HG03457 (cell line): Measurements from ENCODE around the gene ENPP7.

Source experiments
- ATAC-seq: cut with Tn5 transposase; IDR thresholded peaks from one replicate; pipeline ENCODE4 v1.9.1; 2021; ENCODE audit warnings: moderate number of reproducible peaks; ENCODE audit not compliant: unreplicated experiment

ENPP7 gene

DNA sequence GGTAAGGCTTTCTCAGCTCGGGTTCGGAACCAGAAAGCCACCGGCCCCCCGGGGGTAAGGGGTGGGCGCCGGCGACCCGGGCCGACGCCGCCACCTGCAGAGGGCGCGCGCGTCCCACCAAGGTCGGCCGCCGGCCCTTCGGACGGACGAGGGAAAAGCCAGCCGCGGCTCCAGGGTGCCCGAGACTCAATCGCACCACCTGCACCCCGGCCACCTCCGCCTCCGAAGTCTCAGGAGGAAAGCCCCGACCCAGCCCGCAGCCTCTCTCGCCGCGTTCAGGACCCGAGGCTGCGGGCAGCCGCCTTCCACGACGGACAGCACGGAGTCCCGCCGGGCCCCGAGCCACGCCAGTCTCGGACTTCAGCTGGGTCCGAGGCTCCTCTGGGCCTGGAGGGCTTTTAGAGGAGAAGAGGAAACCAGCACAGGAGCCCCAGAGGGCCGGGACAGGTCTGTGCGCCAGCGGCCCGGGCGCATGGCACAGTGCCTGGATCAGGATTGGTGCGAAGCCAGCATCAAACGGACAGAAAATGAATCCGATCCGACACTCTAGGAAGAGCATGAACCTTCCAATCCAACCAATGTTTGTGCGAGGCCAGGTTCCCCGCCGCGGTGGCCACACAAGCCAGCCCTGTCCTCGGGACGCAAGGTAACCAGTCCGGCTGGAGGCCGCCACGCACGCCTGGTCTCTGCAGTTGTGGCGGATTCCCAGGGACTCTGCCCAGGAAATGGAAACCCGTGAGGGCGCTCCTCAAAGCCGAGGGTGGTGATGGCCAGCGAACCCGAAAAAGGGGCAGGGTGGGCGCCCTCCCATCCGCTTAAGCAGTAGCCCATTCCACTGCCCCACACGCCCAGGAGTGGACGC is 59.4 kb downstream of the ENPP7 start:
- no peak for ATAC-seq

DNA sequence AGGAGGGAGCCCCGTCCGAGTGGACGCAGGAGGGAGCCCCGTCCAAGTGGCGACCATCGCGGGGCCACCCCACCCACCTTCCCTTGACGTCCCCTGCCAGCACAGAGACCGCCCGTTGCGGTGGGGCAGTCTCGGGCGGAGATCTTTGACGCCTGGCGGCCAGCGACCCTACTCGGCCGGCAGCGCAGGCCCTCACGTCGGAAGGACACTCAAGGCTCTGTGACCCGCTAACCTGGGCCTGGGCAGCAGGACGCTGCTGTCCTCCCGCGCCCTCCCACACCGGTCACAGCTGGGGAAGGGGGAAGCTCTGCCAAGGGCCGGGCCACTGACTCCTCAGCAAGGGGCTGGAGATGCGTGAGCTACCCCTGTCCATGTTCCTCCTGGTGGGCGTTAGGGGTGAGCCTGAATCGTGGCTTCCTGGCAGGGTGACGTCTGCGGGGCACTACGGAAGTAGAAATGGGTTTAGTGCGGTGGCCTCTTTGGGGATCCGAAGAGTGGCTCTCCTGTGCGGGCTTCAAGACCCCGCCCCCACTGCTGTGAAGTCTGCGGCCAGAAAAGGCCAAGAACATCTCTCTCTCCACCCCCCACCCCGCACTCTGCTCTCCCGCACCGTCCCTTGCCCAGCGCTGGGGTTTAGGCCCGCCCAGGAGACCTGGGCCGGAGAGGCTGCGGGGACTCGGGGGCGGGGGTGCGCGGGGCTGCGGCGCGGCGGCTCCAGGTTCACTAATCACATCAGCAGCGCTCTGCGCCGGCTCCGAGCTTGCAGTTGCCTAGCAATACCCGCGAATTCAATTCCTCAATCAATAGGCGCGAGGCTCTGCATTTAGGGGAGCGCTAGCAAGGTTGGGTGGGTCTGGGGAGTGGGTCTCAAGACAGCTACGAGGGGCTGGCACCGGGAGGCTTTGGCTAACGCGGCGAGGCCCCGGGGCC is 60.3 kb downstream of the ENPP7 start:
- ATAC-seq = no peak

DNA sequence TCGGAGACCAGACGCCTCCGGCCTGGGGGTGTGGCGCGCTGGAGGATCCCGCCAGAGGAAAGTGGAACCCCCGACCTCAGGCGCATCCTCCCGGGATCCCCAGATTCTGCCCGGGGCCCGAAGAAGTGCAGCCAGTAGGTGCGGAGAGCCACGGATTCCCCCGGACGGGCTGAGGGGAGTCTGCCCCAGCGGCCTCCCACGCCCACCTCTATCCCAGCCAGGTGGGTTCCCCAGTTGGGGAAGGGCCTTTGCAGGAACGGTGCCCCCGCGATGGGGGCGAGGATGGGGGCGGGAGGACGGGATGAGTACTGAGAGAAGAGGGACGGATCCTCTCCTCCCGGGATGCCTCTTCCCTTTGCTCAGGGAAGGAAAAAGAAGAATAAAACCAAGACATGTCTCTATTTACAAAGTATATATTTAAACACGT is 61.0 kb downstream of the ENPP7 start:
- ATAC-seq = no peak
